K562 (cell line): ENCODE data around the gene STK25.

ENCODE experiments used
- CTCF ChIP-seq, 3 experiments: IDR thresholded peaks in 2 of 3; conservative IDR thresholded peaks in 1 of 3; 2 replicates each; pipeline ENCODE4 v1.5.1; 2011 to 2012; ENCODE audit warnings: low read length in 3 of 3, mild to moderate bottlenecking in 3 of 3, control low read depth in 2 of 3, improper control_type of control experiment in 1 of 3, inconsistent platforms in 1 of 3, low read depth in 1 of 3, mixed read lengths in 1 of 3, moderate library complexity in 1 of 3; ENCODE audit not compliant: insufficient read depth in 2 of 3
- EZH2 ChIP-seq: IDR thresholded peaks from 2 replicates; pipeline ENCODE4 v1.6.1; 2012; ENCODE audit warnings: low read depth, mild to moderate bottlenecking, inconsistent platforms, low read length, borderline replicate concordance
- HNRNPL ChIP-seq: fragments of 200-400 bp; formaldehyde crosslinking; IDR thresholded peaks from 2 replicates; pipeline ENCODE4 v1.6.1; 2017; ENCODE audit warnings: low read depth, mild to moderate bottlenecking, low read length
- JUN ChIP-seq, 2 experiments: sonication (generic) in 1 of 2; formaldehyde crosslinking in 1 of 2; IDR thresholded peaks; 2 replicates each; pipeline versions ENCODE4 v1.6.1 to v1.8.0; 2012 to 2022; ENCODE audit warnings: borderline replicate concordance in 2 of 2, mild to moderate bottlenecking in 2 of 2, improper control_type of control experiment in 1 of 2, low read depth in 1 of 2, low read length in 1 of 2, missing genetic modification reagents in 1 of 2
- TAF15 ChIP-seq: fragments of 200-400 bp; formaldehyde crosslinking; IDR thresholded peaks from 2 replicates; pipeline ENCODE4 v1.6.1; 2017; ENCODE audit warnings: mild to moderate bottlenecking, low read depth, low read length, moderate library complexity
- ZNF407 ChIP-seq: fragments of 450-650 bp; IDR thresholded peaks from 2 replicates; pipeline ENCODE4 v1.6.1; 2016; ENCODE audit warnings: low read depth

- TF ChIP-seq HNRNPL (no peak), EZH2 (no peak), CTCF (IDR thresholded peaks at IDR 0.05 in 2 of 3, conservative IDR thresholded peaks at IDR 0.05 in 1 of 3; ENCODE audit: insufficient read depth in 2 of 3, low read depth in 1 of 3, low read length in 3 of 3) (no peak), TAF15 (no peak), ZNF407 (no peak), JUN (IDR thresholded peaks at IDR 0.05; ENCODE audit: borderline replicate concordance, low read depth, low read length) (no peak), JUN (CRISPR knock-in tag; IDR thresholded peaks at IDR 0.05; ENCODE audit: borderline replicate concordance) (no peak)
Measured at GRCh38 chr2:241534293-241534692, 25.9 kb upstream of the STK25 start.
